IPS-NIHi7 (cell line): ENCODE data around the gene POGLUT2.

Experiments used
- DNase-seq: peaks from one replicate; pipeline ENCODE4 v3.0.0; 2012; ENCODE audit warnings: mixed read lengths; ENCODE audit errors: extremely low spot score

Gene POGLUT2

GRCh38 chr13:102798581-102799425 is at the start of gene POGLUT2, which contains the start of gene BIVM:
Gene POGLUT2 (minus strand): TSS chr13:102798976. CDS start chr13:102798670, 306 bp downstream.
Gene BIVM (plus strand): TSS chr13:102799119. CDS start chr13:102807268, 8,149 bp downstream.
- DNase-seq = peak; percentile 96

GRCh38 chr13:102847272-102848234 is 48.8 kb upstream of the POGLUT2 start:
- no peak for DNase-seq

- DNase-seq = no peak
Observed at GRCh38 chr13:102846261-102847015, 47.7 kb upstream of the POGLUT2 start.

- DNase-seq = peak; percentile 81
Observed at GRCh38 chr13:102845630-102846260, 47.0 kb upstream of the POGLUT2 start, which contains the start of gene ERCC5. Gene ERCC5 (plus strand): TSS chr13:102846032. CDS start chr13:102846267, 235 bp downstream.

GRCh38 chr13:102845289-102845629 is 46.5 kb upstream of the POGLUT2 start:
- no peak for DNase-seq

- DNase-seq = no peak
Observed at GRCh38 chr13:102839462-102839861, 40.7 kb upstream of the POGLUT2 start.

GRCh38 chr13:102838982-102839381 is 40.2 kb upstream of the POGLUT2 start:
- no peak for DNase-seq

GRCh38 chr13:102838273-102838672 is 39.5 kb upstream of the POGLUT2 start:
- DNase-seq = no peak

GRCh38 chr13:102836471-102836870 is 37.7 kb upstream of the POGLUT2 start:
- DNase-seq = no peak

GRCh38 chr13:102830646-102831045 is 31.9 kb upstream of the POGLUT2 start:
- DNase-seq = no peak

GRCh38 chr13:102825921-102826706 is 27.3 kb upstream of the POGLUT2 start:
- DNase-seq = peak; percentile 13

GRCh38 chr13:102825400-102825799 is 26.6 kb upstream of the POGLUT2 start:
- peak; percentile 11 for DNase-seq

GRCh38 chr13:102817907-102818306 is 19.1 kb upstream of the POGLUT2 start:
- DNase-seq = no peak

- no peak for DNase-seq
Observed at GRCh38 chr13:102817241-102817640, 18.5 kb upstream of the POGLUT2 start.

- no peak for DNase-seq
Observed at GRCh38 chr13:102816708-102817107, 17.9 kb upstream of the POGLUT2 start.

- DNase-seq = no peak
Observed at GRCh38 chr13:102815788-102816187, 17.0 kb upstream of the POGLUT2 start.

GRCh38 chr13:102814793-102815192 is 16.0 kb upstream of the POGLUT2 start:
- DNase-seq = no peak

GRCh38 chr13:102814025-102814607 is 15.3 kb upstream of the POGLUT2 start:
- no peak for DNase-seq

- DNase-seq = peak; percentile 27
Observed at GRCh38 chr13:102812611-102813287, 14.0 kb upstream of the POGLUT2 start.
